Measurements from ENCODE around the gene FAM184A. TPM values are rescaled to one million over a fixed set of nuclear protein-coding genes. Genes with fewer than 3 reads are reported as not detected.

Gene FAM184A
- total and polyA plus RNA-seq, 2 of the 8 experiments (the other 6 are each of a cell fraction or from before 2014, with no cell fraction given): 6.3 to 11.3 TPM

GRCh38 chr6:119096721-119097565 is 18.5 kb upstream of the FAM184A start:
- no peaks in the 10 kb centered on the region for H3K36me3 ChIP-seq (ENCODE audit: control insufficient read depth in 2 of 4, insufficient read depth in 4 of 4, low read length in 3 of 4)
- no peak overlapping the region for H2BK12ac ChIP-seq (ENCODE audit: low read depth, low read length)
- ChIA-PET CTCF (ENCODE audit: partially characterized antibody) (interaction anchor here (0.6 to 4.2 kb wide), 2 partner anchors 13 to 584 kb away, joined by 3 to 21 read pairs; no protein-coding TSS in a partner anchor), POLR2A (ENCODE audit: partially characterized antibody) (no interaction called here)
- no peaks in the 10 kb centered on the region for H3K27me3 ChIP-seq (replicated peaks in 1 of 4; ENCODE audit: control insufficient read depth in 3 of 4, extremely low read depth in 1 of 4, insufficient read depth in 3 of 4, low read length in 3 of 4)
- H2BK120ac ChIP-seq (replicated peaks; ENCODE audit: low read depth, low read length): no peak overlapping the region
- no peak overlapping the region for H2BK5ac ChIP-seq (ENCODE audit: low read depth, low read length)
- FAIRE-seq (no peak), DNase-seq (ENCODE audit: low read depth in 1 of 2, low spot score in 2 of 2) (no peak)
- no peak overlapping the region for H2BK20ac ChIP-seq (ENCODE audit: low read length)
- H3K14ac ChIP-seq (ENCODE audit: insufficient read length): no peak overlapping the region
- H3K4me1 ChIP-seq (replicated peaks in 1 of 4; ENCODE audit: control insufficient read depth in 3 of 4, insufficient read depth in 4 of 4, low read length in 3 of 4): no peaks in the 10 kb centered on the region
- H4K91ac ChIP-seq (replicated peaks; ENCODE audit: insufficient read length, low read length): no peak overlapping the region
- H3K18ac ChIP-seq (ENCODE audit: extremely low read depth, low read length): no peak overlapping the region
- no peak overlapping the region for H4K8ac ChIP-seq (ENCODE audit: extremely low read depth, insufficient read depth, low read length)
- H3K9me3 ChIP-seq (ENCODE audit: insufficient read depth in 2 of 2, low read depth in 1 of 2, low read length in 1 of 2): no peaks in the 10 kb centered on the region
- H3K27ac ChIP-seq (ENCODE audit: low read depth, low read length): no peak overlapping the region
- H3K9ac ChIP-seq (replicated peaks in 1 of 4; ENCODE audit: extremely low read depth in 1 of 4, low read depth in 3 of 4, low read length in 3 of 4): no peak overlapping the region
- H3K23me2 ChIP-seq (ENCODE audit: low read depth, low read length): no peaks in the 10 kb centered on the region
- no peak overlapping the region for H3K23ac ChIP-seq (ENCODE audit: insufficient read length)
- H3K4me2 ChIP-seq (ENCODE audit: insufficient read depth in 1 of 2, low read depth in 2 of 2, low read length in 2 of 2): no peak overlapping the region
- no peak overlapping the region for H2AFZ ChIP-seq (ENCODE audit: low read length)
- WGBS, 2 experiments (ENCODE audit: extremely low coverage in 1 of 2, insufficient coverage in 1 of 2, insufficient read length in 1 of 2, insufficient replicate concordance in 2 of 2, low coverage in 1 of 2, low lambda C conversion rate in 2 of 2, missing lambda C conversion rate in 1 of 2): 91% methylated on average over 6 of the region's 6 CpGs; no CpG with 5 or more reads in 1 of the 2 experiments
- no peak overlapping the region for H2AK5ac ChIP-seq (ENCODE audit: low read depth, low read length)
- H2BK15ac ChIP-seq (ENCODE audit: low read length): no peak overlapping the region
- no peak overlapping the region for H3K4me3 ChIP-seq (ENCODE audit: extremely low read depth in 1 of 4, insufficient read depth in 2 of 4, low read depth in 3 of 4, low read length in 4 of 4)
- H3K79me1 ChIP-seq (ENCODE audit: low read depth, low read length): no peaks in the 10 kb centered on the region
- no peaks in the 10 kb centered on the region for H4K20me1 ChIP-seq (replicated peaks in 1 of 2; ENCODE audit: control insufficient read depth in 1 of 2, insufficient read depth in 2 of 2, low read length in 2 of 2)
- no peak overlapping the region for H4K5ac ChIP-seq (ENCODE audit: insufficient read length, low read depth, low read length)
- H3K56ac ChIP-seq (replicated peaks; ENCODE audit: insufficient read length, low read depth, low read length): no peak overlapping the region
- no peaks in the 10 kb centered on the region for H3K79me2 ChIP-seq (ENCODE audit: control insufficient read depth in 1 of 2, insufficient read depth in 2 of 2, low read length in 2 of 2)
- H3K4ac ChIP-seq (replicated peaks; ENCODE audit: insufficient read length, low read depth, low read length): no peak overlapping the region
